NT2/D1 (cell line): ENCODE data around the gene SLC47A2.

Experiments used
- DNase-seq: peaks from one replicate; pipeline ENCODE4 v3.0.0-alpha.2; 2011; ENCODE audit warnings: low read depth, low spot score
- H3K27me3 ChIP-seq: 2 replicates; pipeline ENCODE4 v1.6.0; 2011; ENCODE audit warnings: mild to moderate bottlenecking; ENCODE audit not compliant: insufficient read length, insufficient read depth
- H3K36me3 ChIP-seq: 2 replicates; pipeline ENCODE4 v1.6.1; 2011; ENCODE audit warnings: mild to moderate bottlenecking, low read length, mixed read lengths; ENCODE audit not compliant: insufficient read depth, insufficient read length
- H3K4me1 ChIP-seq: 2 replicates; pipeline ENCODE4 v1.5.1; 2011; ENCODE audit not compliant: insufficient read depth, insufficient read length
- H3K4me3 ChIP-seq: 2 replicates; pipeline ENCODE4 v1.5.1; 2011; ENCODE audit warnings: low read depth; ENCODE audit not compliant: insufficient read length
- H3K9ac ChIP-seq: 2 replicates; pipeline ENCODE4 v1.6.0; 2011; ENCODE audit warnings: low read depth; ENCODE audit not compliant: insufficient read length
- H3K9me3 ChIP-seq: 2 replicates; pipeline ENCODE4 v1.5.1; 2011; ENCODE audit warnings: mild to moderate bottlenecking, low read length; ENCODE audit not compliant: insufficient read depth
- SUZ12 ChIP-seq: IDR thresholded peaks from 2 replicates; pipeline ENCODE4 v1.6.1; 2011; ENCODE audit not compliant: insufficient read length, insufficient read depth; ENCODE audit errors: extremely low read depth
- YY1 ChIP-seq: IDR thresholded peaks from 2 replicates; pipeline ENCODE4 v1.6.1; 2011; ENCODE audit not compliant: insufficient read length, insufficient read depth
- ZNF274 ChIP-seq: IDR thresholded peaks from 2 replicates; pipeline ENCODE4 v1.6.1; 2011; ENCODE audit warnings: mild to moderate bottlenecking, low read depth, low read length

Gene SLC47A2

DNA sequence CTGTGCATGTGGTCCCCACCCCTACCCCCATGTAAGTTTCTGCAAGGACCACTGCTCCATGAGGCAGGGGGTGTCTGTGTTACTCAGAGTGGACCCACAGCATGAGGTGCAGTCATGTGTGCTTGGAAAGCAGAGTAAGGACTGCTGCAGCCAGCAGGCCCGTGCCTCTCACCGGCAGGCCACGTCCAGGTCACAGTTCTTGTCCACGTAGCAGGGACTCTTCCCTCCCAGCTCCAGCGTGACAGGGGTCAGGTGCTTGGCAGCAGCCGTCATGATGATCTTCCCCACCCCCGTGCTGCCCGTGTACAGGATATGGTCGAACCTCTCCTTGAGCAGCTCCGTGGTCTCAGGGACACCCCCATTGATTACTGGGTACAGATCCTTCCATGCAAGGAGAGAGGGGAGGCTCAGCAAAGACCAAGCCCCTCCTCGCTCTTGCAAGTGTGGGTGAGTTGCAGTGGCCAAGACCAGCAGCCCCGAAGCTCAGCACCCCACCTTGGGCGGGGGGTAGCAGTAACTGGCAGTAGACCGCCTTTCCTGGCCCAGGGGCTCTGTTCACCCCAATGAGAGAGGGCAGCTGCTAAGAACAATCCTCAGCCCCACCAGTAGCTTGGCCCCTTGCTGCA is 25.6 kb upstream of the SLC47A2 start:
- no peak for DNase-seq
- Histone ChIP-seq H3K9ac (no peak overlapping the region), H3K27me3 (peaks cover 9% of the 10 kb centered on the region), H3K4me1 (peaks cover 5% of the 10 kb centered on the region), H3K4me3 (no peak overlapping the region), H3K36me3 (no peaks in the 10 kb centered on the region), H3K9me3 (no peaks in the 10 kb centered on the region)
- TF ChIP-seq YY1 (no peak), ZNF274 (no peak), SUZ12 (no peak)

DNA sequence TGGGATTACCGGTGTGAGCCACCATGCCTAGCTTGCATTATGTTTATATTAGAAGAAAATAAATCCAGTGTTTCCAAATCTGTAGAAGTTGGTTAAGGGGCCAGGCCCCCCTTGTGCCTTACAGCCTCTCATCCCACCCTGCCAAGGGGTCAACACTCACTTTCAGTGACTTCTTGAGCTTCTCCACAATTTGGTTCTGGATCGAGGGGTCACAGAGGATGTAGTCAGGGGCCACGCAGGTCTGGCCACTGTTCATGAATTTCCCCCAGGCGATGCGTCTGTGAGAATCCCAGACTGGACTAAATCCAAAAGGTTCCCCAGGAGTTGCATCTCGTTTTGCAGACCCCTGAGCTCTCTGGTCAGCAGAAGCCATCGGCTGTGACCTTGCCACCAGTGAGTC is 24.5 kb upstream of the SLC47A2 start:
- DNase-seq: no peak
- Histone ChIP-seq H3K9me3 (no peaks in the 10 kb centered on the region), H3K4me3 (no peak overlapping the region), H3K4me1 (peaks cover 5% of the 10 kb centered on the region), H3K9ac (no peak overlapping the region), H3K27me3 (peaks cover 9% of the 10 kb centered on the region), H3K36me3 (no peaks in the 10 kb centered on the region)
- TF ChIP-seq YY1 (no peak), SUZ12 (no peak), ZNF274 (no peak)

DNA sequence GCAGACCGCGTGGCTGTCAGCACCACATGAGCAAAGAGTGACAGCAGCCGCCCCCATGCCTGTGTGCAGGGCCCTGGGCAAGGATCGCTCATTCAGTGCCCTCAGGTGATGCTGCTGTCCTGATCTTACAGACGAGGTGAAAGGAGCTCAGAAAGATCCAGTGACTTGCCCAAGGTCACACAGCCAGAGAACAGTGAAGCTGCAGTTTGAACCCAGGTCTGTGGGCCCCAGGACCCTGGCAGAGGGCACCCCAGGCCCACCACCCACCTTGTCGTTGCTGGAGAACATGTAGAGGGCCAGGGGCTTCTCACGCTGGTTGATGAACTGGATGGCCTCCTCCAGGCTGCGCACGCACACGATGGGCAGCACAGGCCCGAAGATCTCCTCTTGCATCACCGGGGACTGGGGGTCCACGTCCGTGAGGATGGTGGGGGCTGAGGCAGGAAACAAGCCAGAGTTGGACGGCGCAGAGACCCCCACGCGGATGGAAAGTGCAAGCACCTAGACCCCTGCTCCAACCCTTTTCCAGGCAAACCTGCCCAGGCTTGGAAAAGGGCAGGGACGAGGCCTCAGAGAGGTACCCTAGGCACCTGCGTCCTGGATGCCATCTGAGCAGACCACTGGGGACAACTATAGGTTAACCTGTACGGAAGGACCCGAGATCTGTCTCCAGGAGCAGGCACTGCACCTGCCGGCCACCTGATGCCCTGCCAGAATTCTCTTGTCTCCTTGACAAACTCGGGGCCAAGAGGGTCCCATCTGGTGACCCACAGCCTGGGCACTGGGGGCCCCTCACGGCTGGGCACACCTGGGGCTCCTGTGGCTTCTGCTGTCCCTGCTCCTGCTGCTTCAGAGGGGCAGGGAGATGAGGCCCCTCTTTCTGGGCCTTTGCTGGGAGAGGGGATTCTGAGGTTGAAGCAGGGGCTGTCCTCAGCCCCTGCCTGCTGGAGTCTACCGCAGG is 23.1 kb upstream of the SLC47A2 start:
- Histone ChIP-seq H3K27me3 (no peaks in the 10 kb centered on the region), H3K9me3 (no peaks in the 10 kb centered on the region), H3K9ac (no peak overlapping the region), H3K4me1 (no peaks in the 10 kb centered on the region), H3K36me3 (no peaks in the 10 kb centered on the region), H3K4me3 (no peak overlapping the region)
- TF ChIP-seq SUZ12: no peak
- no peak for TF ChIP-seq ZNF274
- no peak for TF ChIP-seq YY1
- DNase-seq: no peak

DNA sequence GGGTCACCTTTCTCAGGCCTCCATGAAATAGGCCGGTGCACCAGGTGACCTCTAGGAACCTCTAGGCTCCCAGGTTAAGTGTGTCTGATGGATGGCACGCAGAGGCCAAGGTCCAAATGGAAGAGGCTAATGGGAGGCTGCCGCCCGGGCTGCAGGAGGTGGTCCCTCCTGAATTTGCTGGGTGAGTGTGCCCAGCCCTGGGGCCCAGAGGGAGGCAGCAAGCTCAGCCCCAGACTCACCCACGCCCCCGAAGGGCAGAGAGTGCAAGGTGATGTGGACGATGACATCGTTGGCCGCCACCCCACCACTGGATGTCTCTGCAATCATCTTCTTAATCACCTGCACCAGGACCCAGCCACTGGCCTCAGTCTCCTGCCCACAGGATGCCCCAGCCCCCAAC is 22.4 kb upstream of the SLC47A2 start:
- Histone ChIP-seq H3K36me3 (no peaks in the 10 kb centered on the region), H3K27me3 (no peaks in the 10 kb centered on the region), H3K4me3 (no peak overlapping the region), H3K4me1 (no peaks in the 10 kb centered on the region), H3K9me3 (no peaks in the 10 kb centered on the region), H3K9ac (no peak overlapping the region)
- TF ChIP-seq YY1 (no peak), ZNF274 (no peak), SUZ12 (no peak)
- DNase-seq: no peak

DNA sequence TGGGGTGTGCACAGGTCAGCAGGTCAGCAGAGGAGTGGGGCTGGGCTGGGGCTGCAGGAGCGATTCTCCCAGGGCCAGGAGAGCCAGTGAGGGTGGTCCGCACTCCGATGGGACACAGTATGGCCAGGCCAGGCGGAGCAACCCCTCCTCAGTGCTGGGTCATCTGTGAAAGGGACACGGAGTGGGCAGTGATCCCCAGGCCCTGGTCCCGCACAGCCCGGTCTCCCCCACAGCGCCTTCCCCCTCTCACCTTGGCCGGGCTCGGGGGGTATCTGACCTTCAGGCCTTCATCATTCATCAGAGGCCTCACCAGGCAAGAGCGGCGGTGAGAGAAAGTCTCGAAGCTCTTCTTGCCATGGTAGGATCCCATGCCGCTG is 21.7 kb upstream of the SLC47A2 start:
- Histone ChIP-seq H3K9me3 (no peaks in the 10 kb centered on the region), H3K9ac (no peak overlapping the region), H3K27me3 (no peaks in the 10 kb centered on the region), H3K4me1 (no peaks in the 10 kb centered on the region), H3K4me3 (no peak overlapping the region), H3K36me3 (no peaks in the 10 kb centered on the region)
- no peak for TF ChIP-seq ZNF274
- no peak for TF ChIP-seq YY1
- TF ChIP-seq SUZ12: no peak
- DNase-seq: no peak

DNA sequence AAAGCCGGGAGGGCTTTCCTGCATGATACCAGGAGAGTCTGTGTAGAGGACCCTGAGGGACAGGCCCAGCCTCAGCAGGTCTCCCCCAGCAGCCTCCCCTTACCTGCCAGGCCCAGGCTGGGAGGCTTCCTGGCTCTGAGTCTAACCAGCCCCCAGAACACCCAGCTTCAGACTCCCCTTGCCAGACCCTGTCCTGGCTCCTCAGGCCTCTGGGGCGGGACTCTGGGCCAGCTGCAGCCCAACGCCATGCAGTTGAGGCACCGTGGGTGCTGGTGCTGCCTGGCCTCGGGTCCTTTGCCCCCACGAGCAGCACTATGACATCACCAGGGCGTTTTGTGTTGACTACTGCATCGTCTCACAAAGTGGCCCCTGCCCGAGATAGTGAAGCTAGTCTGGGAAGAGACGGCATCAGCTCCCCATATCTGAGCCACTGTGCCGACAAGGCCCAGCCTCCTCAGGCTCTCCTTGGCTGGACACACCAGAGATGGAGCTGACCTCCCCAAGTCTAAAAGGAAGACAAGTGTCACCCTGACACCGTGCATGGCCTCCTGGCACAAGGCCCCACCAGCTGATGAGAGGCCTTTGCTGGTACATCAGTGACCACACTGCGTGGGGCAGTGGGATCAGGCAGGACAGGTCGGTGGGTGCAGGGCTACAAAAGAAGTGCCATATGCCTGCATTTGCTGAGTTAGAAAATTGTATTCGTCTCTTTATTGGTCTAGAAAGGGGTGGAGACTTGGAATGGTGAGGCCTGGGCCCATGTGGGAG is 21.1 kb upstream of the SLC47A2 start:
- TF ChIP-seq YY1 (no peak), ZNF274 (no peak), SUZ12 (no peak)
- H3K4me3 ChIP-seq: no peak overlapping the region
- H3K4me1 ChIP-seq: no peaks in the 10 kb centered on the region
- DNase-seq: no peak
- H3K36me3 ChIP-seq: no peaks in the 10 kb centered on the region
- no peaks in the 10 kb centered on the region for H3K27me3 ChIP-seq
- H3K9me3 ChIP-seq: no peaks in the 10 kb centered on the region
- H3K9ac ChIP-seq: no peak overlapping the region
